GM18870 (cell line): ENCODE measurements around the gene CD58.

ENCODE experiments used
- ATAC-seq: cut with Tn5 transposase; IDR thresholded peaks from one replicate; pipeline ENCODE4 v1.9.1; 2021; ENCODE audit warnings: moderate library complexity; ENCODE audit not compliant: unreplicated experiment

The CD58 gene

DNA sequence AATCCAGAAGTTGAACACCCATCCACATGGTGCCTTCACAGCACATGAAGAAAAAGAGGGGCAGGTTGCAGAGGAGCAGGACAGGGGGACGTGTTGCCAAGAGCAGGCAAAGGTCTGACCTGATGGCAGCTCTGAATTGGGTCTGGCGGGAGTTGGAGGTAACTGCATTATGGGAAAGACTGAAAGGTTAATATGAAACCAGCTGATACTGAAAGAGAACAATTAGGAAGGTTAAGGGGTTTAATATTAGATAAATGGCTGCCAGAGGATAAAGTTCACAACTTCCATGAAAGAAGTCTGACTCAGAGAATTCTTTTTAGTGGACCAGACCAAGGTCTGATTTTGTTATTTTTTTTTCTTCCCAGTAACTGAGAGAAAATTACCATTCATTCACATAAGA lies 76.1 kb downstream of the CD58 start:
- ATAC-seq: no peak

DNA sequence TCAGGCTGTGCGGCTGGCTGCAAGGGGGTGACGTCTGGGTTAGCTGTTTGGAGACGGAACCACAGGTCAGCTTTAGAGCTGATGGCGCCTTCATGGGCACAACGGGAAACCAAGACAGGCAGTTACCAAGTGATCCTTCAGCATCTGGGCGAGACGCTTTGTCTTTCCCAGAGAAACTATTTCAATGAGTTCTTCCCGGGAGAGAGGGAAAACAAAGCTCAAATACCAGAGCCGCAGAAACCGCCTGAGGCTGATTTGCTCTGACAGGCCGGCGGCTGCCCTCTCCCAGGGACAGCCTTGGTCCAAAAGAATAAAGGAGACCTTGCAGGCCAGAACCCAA lies 76.5 kb downstream of the CD58 start:
- ATAC-seq: no peak

DNA sequence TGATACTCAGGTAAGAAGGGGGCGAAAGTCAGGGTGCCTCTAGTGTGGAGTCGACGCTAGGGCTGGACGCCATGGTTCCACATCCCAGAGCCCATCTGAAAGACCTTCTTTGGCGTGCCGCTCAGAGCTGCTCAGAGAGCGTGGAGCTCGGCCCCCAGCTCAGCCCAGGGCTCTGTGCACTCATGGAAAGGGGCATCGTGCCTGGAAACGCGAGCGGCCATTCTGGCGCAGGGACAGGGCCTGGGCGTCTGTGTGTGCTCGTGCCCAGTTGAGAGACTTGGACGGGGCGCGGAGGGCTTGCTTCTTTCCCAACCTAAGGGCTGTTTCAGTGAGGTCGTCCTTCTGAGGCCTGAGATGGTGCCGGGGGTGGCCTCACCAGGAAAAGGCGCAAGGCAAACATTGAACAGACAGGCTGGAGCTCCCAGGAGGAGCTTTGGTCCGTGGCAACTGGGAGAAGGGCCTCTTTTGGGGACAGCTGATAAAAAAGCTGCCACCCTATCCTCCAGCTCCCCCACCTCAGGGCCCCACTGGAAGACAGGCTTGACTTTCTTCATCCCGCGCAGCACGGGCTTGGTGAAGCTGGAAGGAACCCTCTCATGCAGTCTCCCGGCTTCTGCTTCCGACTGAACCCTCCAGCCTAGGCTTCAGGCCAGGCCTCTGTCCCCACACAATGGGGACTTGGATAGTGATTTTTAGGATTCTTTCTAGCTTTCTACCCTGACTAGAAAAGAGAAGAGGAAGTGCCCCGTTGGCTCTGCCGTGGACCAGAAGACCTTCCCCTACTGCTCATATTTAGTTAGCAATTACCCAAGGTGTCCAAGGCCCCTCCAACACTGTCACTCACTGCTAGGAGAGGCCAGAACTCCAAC lies 77.1 kb downstream of the CD58 start:
- ATAC-seq: no peak

DNA sequence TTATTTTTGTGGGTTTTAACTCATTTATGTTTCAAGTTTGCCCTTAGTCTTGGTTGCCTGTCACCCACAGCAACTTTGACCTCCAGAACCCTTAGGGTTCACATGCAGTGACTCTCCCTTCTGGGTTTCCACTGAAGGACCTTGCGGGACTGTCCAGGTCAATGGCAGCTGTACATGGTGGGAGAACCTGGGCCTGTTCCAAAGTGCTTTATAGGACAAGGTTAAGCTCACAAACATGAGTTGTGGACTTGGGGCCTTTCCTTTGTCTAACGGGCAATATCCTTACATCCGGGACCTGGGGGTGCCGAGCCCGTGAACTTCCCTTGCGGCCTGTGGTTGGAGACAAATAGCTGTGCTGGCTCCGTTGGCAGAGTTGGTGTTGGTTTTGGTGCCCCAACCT lies 77.8 kb downstream of the CD58 start:
- ATAC-seq: no peak

DNA sequence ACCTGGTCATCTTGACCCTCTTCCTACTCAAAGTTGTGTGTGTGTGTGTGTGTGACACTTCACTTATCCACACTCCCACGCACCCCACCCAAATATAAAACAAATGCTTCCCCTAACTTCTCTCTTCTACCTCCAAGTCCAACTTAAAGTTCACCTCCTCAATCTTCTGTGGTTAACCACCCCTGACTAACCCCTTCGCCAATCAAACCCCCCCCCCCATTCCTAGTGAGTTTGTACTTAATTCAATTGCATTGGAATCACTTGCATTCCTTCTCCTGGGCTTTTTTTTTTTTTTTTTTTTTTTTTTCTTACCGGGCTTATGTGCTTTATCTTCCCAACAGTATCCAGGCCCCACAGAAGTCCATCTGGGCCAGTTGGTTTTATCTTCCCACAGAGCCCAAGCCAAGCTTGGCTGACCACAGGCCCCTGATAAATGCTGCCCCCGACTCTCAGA lies 78.4 kb downstream of the CD58 start:
- ATAC-seq: no peak

DNA sequence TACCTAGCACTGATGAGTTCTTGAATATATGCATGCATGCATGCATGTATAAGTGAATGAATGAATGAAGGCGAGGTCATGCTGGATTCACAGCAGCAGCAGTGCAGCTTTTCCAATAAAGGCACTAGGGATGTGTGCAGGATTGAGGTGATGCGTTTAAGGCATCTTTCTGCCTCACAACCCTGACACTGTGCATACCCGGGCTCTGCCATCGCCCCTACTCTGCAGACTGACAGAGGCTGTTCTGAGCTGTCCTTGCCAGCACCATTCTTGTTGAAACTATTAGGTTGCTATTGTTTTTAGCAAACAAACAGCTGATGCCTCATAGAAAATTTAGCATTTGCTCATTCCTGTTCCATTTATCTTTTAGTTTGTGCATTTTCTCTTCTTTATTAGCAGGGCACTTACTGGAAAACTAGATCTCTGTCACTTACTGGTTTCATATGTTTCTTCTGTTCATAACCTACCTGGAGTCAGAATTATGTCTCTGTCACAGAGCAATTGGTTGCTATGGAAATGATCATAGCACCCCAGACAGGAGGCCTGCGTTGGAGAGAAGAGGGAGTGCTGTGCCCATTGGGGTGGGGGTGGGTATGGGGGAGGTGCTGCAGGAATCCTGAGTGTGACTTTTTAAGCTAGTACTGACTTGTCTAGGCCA lies 79.0 kb downstream of the CD58 start:
- ATAC-seq: no peak

DNA sequence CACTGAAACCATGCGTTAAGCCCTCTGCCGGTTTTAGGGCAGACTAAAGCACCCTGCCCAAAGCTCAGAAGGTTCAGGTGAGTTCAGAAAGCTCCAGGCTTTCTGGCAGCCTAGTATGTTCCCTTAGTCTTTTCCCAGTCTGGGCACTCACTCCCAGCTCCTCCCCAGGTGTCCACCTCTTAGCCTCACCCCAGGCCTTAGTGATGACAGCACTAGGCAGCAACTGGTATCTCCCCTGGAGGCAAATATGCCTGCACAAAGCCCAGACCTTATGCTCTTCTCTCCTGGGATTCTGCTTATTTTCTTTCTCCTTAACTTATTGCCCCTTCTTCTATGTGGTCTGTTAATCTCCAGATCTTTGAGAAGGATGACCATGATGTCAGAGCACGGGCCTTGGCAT lies 80.2 kb downstream of the CD58 start:
- ATAC-seq: no peak

DNA sequence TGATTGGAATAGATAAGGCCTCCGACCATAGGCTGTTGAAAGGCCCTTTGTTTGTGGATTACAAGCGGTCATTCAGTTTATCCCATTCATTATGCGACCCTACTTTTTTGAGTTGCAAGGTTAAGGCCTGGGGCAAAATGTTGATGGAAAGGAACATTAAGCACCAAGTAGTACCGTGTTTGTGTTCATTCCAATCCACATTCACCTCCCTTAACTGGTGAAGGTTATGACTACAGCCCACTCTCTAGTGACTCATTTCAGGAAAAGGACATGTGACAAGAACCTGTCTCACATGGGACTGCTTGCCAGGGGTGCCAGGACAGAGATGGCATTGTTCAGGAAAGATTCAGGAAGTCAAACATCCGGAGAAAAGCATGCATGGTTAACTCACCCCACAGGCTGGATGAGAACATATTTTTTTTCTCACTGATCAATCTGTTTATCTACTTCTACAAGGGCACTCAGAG lies 81.6 kb downstream of the CD58 start:
- ATAC-seq: peak; percentile 46

DNA sequence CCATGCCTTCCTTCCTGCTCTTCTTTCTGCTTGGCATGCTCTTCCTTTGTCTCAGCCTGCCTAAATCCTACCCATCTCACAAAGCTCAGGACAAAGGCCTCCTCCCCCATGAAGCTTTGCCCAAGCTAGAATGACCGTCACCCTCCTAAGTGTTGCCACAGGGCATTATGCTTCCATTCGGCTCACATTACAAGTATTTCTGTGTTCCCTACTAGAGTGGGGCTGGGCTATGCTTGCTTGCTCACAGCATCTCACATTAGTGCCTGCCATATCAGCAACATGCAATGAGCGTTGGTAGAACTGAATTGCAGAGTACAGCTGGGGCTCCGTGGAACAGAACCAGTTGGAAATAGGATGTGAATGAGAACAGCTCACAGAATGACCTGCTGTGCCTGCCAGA lies 82.8 kb downstream of the CD58 start:
- ATAC-seq: no peak

DNA sequence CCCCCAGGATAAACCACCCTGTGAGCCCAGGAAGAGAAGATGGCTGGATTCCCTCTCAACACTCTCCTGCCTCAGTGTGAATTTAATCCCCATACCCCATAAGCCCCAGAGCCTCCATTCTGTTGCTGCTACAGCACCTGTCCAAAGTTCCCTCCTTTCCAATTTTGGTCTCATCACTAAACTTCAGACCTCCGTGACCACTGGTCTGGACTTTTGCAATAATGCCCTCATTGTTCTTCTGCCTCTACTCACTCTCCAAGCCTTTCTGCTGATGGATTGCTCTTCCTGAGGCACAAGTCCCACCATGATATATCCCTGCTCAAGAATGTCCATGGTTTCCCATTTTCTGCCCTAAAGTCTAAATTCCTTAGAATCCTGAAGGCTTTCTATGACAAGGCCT lies 83.2 kb downstream of the CD58 start:
- no peak for ATAC-seq

DNA sequence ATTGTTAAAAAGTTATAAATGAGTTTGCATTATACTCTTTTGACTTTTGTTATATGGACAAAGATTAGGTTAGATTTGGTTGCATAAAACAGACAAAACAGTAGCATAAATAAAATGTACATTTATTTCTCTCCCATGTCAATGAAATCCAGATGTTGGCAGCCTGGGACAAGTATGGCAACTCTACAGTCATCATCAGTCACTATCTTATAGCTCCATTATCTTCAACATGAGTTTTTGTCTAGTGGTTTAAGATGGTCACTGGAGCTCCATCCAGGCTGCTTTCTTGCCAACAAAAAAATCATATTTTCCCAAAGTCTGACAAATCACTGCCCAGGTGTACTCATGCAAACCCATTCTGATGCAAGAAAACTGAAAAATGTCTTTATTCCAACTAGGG lies 83.8 kb downstream of the CD58 start:
- ATAC-seq: no peak

DNA sequence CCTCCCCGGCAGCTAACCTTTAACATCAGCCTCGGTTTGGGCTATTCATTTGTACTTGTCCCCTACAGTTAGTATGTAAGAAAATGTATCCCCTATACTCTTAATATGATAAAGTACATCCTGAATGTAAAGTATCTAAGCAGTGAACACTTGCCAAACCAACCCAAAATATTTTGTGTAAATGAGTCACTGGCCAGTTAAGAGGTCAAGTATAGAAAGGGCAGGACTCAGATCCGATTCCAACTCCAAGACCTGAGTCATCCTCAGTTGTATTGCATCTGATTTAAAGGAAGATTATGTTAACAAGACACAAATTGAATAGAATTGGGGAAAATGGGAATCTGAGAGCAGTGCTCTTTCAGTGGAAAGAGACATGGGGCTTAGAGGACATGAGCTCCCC lies 84.4 kb downstream of the CD58 start:
- ATAC-seq: no peak

DNA sequence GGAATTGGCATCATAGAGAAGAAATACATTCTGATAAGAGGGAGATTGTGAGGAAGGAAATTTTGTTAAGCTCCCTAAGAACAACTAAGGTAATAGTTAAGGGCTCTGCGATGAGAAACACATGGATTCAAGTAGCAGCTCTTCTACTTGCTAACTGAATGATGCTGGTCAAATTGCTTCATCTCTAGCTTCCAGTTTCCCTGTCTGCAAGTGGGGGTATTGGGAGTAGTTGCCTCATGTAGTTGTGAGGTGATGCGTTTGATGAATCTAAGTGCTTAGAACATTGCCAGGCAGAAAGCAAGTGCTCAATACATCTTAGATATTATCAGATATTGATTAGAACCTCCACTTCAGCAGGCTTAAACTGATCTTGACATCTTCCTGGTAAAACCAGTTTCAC lies 84.8 kb downstream of the CD58 start:
- ATAC-seq: no peak

DNA sequence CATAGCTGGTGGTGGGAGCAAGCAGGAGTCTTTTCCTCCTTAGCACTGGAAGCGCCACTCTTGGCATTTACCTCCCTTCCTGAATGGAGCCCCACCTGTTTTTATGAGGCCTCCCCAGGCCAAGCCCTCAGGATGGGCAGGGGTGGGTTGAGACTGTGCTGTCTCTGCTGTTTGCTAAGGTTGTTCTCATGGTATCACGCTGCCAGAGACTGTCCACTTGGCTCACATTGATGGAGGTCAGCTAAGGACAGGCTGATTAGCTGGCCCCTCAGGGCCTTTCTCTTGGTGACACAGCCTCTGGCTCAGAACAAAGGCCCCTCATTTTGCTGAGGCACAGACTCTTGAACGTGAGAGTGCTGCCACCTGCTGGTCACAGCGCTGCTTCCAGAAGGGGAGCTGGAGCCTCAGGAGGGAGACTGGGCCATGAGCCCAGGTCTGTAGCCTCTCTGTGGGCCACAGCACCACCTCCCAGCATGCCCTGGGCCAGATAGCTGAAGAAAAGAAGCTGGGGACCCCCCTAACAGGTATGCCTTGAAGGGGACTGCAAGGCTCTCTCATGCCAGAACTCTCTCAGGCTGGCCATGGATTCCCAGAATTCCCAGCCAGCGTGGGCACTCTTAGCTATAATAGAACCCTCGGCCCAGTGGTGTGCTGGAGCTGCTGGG lies 85.6 kb downstream of the CD58 start:
- peak; percentile 74 for ATAC-seq

DNA sequence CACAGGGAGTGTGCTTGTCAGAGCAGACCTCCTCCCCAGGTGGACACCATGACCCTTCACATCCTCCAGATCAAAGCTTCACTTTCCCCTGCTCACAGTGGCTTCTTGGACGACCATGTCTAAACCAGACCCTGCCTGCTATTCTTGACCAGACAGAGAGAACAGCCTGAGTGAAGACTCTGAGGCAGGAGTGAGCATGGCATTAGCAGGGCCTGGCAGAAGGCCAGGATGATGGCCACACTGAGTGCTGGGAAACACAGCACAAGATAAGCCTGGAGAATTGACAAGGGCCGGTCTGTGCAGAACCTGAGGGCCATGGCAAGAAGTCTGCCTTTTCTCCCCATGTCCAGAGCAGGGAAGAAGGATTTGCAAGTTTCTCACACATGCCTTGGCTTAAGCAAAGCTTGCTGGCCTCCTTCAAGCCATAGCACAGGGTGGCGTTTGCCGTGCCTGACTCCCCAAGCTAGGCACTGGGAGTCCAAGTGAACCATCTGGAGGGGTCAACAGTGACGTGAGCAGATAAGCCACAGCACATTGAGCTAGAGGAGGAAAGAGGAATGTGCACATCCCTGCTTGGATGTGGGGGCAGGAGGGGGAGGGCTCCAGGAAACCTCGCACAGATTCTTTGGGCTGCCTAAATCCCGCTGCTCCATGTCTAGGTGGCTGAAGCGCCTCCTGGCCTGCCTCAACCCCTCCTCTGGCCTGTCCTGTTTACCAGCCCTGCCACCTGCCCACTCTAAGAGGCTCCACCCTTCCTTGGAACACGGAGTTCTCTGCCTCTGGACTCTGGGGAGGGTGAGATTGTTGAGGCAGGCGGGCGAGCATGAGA lies 87.1 kb downstream of the CD58 start:
- ATAC-seq: no peak

DNA sequence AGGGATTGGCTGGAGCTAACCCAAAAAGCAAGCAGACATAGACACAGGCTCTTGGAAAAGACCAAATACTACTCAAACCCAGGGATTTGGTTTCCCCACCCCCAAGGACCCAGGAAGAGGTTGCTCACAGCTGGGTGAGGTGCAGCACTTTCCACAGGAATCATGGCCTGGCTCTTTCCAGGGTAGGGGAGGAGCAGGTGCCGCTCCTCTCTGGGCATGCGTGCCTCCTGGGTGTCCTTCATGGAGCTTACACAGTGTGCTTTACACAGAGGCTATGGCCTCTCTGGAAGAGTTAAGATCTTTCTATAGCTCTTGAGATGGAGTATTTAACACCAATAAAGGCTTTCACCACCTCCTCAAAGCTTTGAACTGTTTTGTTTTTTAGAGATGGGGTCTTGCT lies 88.3 kb downstream of the CD58 start:
- ATAC-seq: no peak

DNA sequence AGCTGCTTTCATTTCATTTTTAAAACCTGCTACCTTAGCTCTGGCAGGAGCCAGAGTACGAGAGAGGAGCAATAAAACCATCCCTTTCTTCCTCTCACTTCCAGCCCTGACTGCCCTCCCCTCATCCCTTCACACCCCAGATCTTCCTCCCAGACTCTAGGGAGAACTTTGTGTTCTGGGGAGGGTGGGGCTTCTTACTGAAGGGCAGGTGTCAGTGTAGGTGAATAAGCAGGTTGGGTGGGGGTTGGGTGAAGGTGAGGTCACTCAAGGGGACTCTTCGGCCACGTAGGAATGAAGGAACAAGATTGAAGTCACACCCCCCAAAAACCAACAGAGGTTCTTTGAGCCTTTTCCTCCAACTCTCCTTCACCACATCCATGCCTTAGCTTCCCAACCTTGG lies 88.9 kb downstream of the CD58 start:
- no peak for ATAC-seq

DNA sequence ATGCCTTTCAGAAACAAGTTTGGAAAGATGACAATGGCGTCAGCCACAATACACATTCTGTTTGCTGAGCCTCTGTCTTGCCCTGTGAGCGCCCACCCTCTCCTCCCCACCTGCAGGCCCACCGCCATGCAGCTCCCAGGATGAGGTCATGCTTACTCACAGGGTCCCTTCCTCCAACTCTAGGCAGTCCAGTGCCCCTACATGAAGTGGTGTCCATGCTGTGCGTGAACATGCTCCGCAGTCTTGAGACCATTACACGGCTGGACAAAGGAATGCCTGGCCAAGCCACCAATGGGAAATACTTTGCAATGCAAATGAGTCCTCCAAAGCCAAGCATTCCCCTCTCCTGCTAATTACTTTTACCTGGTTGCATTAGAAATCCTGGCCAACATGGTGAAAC lies 92.2 kb downstream of the CD58 start:
- no peak for ATAC-seq

DNA sequence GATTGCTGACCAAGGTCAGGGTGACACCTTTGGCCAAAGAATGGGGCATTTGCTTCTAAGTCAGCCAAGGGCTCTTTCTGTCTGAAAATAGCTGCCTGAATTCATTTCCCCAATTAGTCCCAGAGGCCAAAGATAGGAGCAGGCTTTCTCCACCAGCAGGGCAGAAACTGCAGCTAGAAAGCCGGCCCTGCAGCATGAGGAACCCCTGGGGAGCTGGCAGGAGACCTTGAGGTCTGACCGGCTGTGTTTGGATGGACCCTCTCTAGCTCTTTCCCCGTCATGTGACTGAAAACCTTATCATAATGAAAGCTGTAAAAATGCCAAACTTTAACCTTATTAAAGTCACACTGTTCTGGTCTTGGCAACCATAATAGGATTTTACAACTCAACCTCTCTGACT lies 93.4 kb downstream of the CD58 start:
- no peak for ATAC-seq

DNA sequence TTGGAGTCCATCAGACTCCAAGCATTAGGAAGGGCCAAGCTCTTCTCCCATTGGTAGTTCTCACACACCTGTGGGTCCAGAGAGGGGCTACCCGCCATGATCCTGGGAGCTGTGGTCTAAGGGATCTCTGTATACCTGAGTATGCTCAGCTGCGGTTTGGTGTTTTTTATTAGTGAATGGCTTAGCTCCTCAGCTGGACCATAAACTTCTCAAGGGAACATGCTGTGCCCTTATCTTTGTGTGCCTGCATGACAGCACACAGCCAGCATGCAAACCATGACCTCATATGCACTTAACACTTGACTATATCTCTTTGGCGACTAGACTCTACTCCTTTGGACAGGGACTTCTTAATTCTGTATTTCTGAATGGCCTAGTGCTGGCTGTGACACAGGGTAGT lies 94.5 kb downstream of the CD58 start:
- no peak for ATAC-seq

DNA sequence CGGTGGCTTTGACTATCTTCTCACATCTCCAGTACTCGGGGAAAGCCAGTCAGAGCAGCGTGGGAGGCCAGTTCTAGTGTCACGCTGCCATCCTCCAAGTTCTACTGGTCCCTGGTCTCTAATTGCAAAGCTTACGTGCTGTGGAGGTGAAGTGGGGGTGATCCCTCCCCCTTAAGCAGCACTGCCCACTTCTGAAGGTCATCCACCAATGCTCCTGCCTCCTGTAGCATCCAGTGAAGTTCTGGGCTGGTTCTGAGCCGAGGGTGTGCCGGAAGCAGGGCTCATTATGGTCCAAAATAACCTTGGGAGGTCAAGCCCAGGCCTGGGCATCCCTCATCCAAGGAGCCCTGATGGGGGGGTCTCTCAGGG lies 95.0 kb downstream of the CD58 start:
- ATAC-seq: no peak
